ENCODE measurements around the gene NDUFC2.
"Not testable (repeated sequence)": the region's sequence is repeated elsewhere in the genome, so short reads cannot be mapped to it uniquely, and the experiment has no call there.

The NDUFC2 gene

GRCh38 chr11:78036313-78036712 is 43.3 kb downstream of the NDUFC2 start:
- FAIRE-seq (peak; percentile 65), DNase-seq (ENCODE audit: insufficient read length, low spot score) (no peak)

GRCh38 chr11:78034623-78035022 is 45.0 kb downstream of the NDUFC2 start:
- FAIRE-seq (no peak), DNase-seq (ENCODE audit: insufficient read length, low spot score) (no peak)

GRCh38 chr11:78033040-78033439 is 46.6 kb downstream of the NDUFC2 start:
- FAIRE-seq: no peak
- no peak for DNase-seq (ENCODE audit: insufficient read length, low spot score)

GRCh38 chr11:78032090-78032489 is 47.6 kb downstream of the NDUFC2 start:
- DNase-seq (ENCODE audit: insufficient read length, low spot score) (no peak), FAIRE-seq (no peak)

- DNase-seq (ENCODE audit: insufficient read length, low spot score): no peak
- FAIRE-seq: no peak
Measured at GRCh38 chr11:78031629-78032028, 48.0 kb downstream of the NDUFC2 start.

- DNase-seq (ENCODE audit: insufficient read length, low spot score) (peak; percentile 65), FAIRE-seq (peak; percentile 65)
Measured at GRCh38 chr11:78030429-78031325, 49.0 kb downstream of the NDUFC2 start.

- FAIRE-seq: not testable (repeated sequence)
- DNase-seq (ENCODE audit: insufficient read length, low spot score): peak; percentile 47
Measured at GRCh38 chr11:78028423-78028822, 51.2 kb downstream of the NDUFC2 start.

GRCh38 chr11:78027759-78028158 is 51.9 kb downstream of the NDUFC2 start:
- no peak for DNase-seq (ENCODE audit: insufficient read length, low spot score)
- no peak for FAIRE-seq

GRCh38 chr11:78025378-78025777 is 54.3 kb downstream of the NDUFC2 start:
- no peak for DNase-seq (ENCODE audit: insufficient read length, low spot score)
- no peak for FAIRE-seq

GRCh38 chr11:78023426-78023825 is 56.2 kb downstream of the NDUFC2 start:
- FAIRE-seq (no peak), DNase-seq (ENCODE audit: insufficient read length, low spot score) (no peak)

GRCh38 chr11:78022397-78023396 is 57.0 kb downstream of the NDUFC2 start, which contains the start of gene KCTD14:
Gene KCTD14, minus strand, starts transcription at chr11:78023276. Its CDS starts 27 bp downstream, at chr11:78023249.
- FAIRE-seq: peak; percentile 69
- peak; percentile 62 for DNase-seq (ENCODE audit: insufficient read length, low spot score)

GRCh38 chr11:78021611-78022010 is 58.1 kb downstream of the NDUFC2 start:
- FAIRE-seq: no peak
- no peak for DNase-seq (ENCODE audit: insufficient read length, low spot score)

GRCh38 chr11:78020246-78020645 is 59.4 kb downstream of the NDUFC2 start:
- DNase-seq (ENCODE audit: insufficient read length, low spot score): no peak
- FAIRE-seq: no peak

GRCh38 chr11:78019808-78020207 is 59.9 kb downstream of the NDUFC2 start:
- no peak for FAIRE-seq

More at GRCh38 chr11:78019808-78020207, 59.9 kb downstream of the NDUFC2 start:
- DNase-seq (ENCODE audit: insufficient read length, low spot score): no peak
